Heart left ventricle (tissue), 16 donors: ENCODE measurements around the gene FOXO6. TPM values are rescaled to one million over a fixed set of nuclear protein-coding genes. Genes with fewer than 3 reads are reported as not detected.
A peak's percentile ranks its signal among the peaks of the same experiment; 100 is the strongest.

ENCODE experiments used
- ATAC-seq, 4 donors: fragments of 200-7000 bp; cut with Tn5 transposase; one replicate each; pipeline ENCODE4 v1.9.1; 2020 to 2022; ENCODE audit warnings: moderate library complexity in 4 of 4, mild to moderate bottlenecking in 3 of 4, moderate number of reproducible peaks in 1 of 4
- DNase-seq, 5 donors: peaks; one replicate each; pipeline ENCODE4 v3.0.0-alpha.2; 2020
- H3K27ac ChIP-seq, 12 donors: fragments of 200-600 bp; sonication (generic) in 4 of 12; one replicate each; pipeline versions ENCODE4 v1.5.0 to v1.8.0; 2016 to 2022; ENCODE audit warnings: mild to moderate bottlenecking in 2 of 12
- H3K27me3 ChIP-seq, 9 donors: fragments of 200-600 bp; sonication (generic) in 2 of 9; one replicate each; pipeline versions ENCODE4 v1.5.1 to v1.8.0; 2016 to 2022; ENCODE audit warnings: mild to moderate bottlenecking in 3 of 9
- H3K36me3 ChIP-seq, 9 donors: fragments of 200-600 bp; sonication (generic) in 2 of 9; one replicate each; pipeline versions ENCODE4 v1.5.0 to v1.8.0; 2018 to 2022; ENCODE audit warnings: mild to moderate bottlenecking in 2 of 9
- H3K4me1 ChIP-seq, 12 donors: fragments of 200-600 bp; sonication (generic) in 4 of 12; one replicate each; pipeline versions ENCODE4 v1.5.0 to v1.8.0; 2016 to 2022; ENCODE audit warnings: mild to moderate bottlenecking in 3 of 12
- H3K4me3 ChIP-seq, 12 donors: fragments of 200-600 bp; sonication (generic) in 4 of 12; one replicate each; pipeline versions ENCODE4 v1.5.0 to v1.8.0; 2017 to 2022; ENCODE audit warnings: mild to moderate bottlenecking in 9 of 12, moderate library complexity in 4 of 12
- H3K9me3 ChIP-seq, 12 donors: fragments of 200-600 bp; sonication (generic) in 4 of 12; one replicate each; pipeline versions ENCODE4 v1.5.0 to v1.8.0; 2016 to 2022; ENCODE audit warnings: mild to moderate bottlenecking in 1 of 12
- POLR2A ChIP-seq, 2 donors: fragments of 450-650 bp; IDR thresholded peaks; one replicate each; pipeline ENCODE4 v1.6.1; 2017; ENCODE audit warnings: antibody characterized with exemption in 2 of 2, mild to moderate bottlenecking in 2 of 2, moderate library complexity in 2 of 2
- WGBS, 4 donors: extraction: QIAGEN DNeasy Blood & Tissue Kit in 2 of 4; methylation state at CpG; one replicate each; pipeline versions ENCODE4 v1.1.5 to v1.1.7; 2013 to 2018; 5-methylcytosine and 5-hydroxymethylcytosine counted together
- intact Hi-C, 10 donors: fragments of 100-400 bp; cut with DNase I; formaldehyde crosslinking; loops; one replicate each; pipeline versions ENCODE4 v1.11.1 to v1.14.2; 2022
- polyA plus RNA-seq, 2 donors: library from polyadenylated mRNA; stranded (reverse); fragments of 200-250 nt; gene quantifications; one replicate each; pipeline ENCODE4 v1.2.3, GENCODE V29; 2013
- total RNA-seq, 9 donors: library from RNA; depleted of rRNA in 2 of 9; stranded (reverse); fragments of >200 nt in 2 of 9; fragmentation: NEBNext Ultra II Directional in 3 of 9; extraction: Animal tissue kit (Norgen Biotek cat#: 25700) in 3 of 9; gene quantifications; one replicate each; pipeline versions ENCODE4 v1.1.0 to v1.2.4, GENCODE V29; 2016 to 2023
- TF ChIP-seq, protein P1 (sequence below), 12 donors: fragments of 200-600 bp; sonication (generic) in 4 of 12; IDR thresholded peaks; one replicate each; pipeline versions ENCODE4 v1.5.0 to v1.8.0; 2018 to 2022; ENCODE audit warnings: antibody characterized with exemption in 12 of 12, mild to moderate bottlenecking in 5 of 12
- donor health status: ischemic (EF 13 %, LVEDD 7.1; RV severe dilation, severe dysfunction).
- donor health status: healthy with polysubstance abuse.
- donor health status: DM: no; HTN: yes; CAD: no.
- donor health status: DM: no; HTN: no; CAD: no.
- donor health status: ischemic (EF 25% LVEDD 6.9; RV normal size, moderate dysfunction).
- donor health status: ischemic (EF 25% LVEDD 5.7; RV mildly dilated, moderate dysfunction).
- donor health status: healthy.
- donor health status: DM: yes; HTN: yes; CAD: no.
- donor health status: ischemic (EF 35%, LVEDD 5.7; RV mildly dilated, moderate dysfunction).
- donor health status: nonischemic (EF 11% LVEDD 7.7; RV severe dilation, severe dysfunction).
- donor health status: DM: yes; HTN: yes; CAD: no.
- donor health status: PGD.
- donor health status: ischemic (EF 29% LVEDD 5.4; RV normal size, mild dysfunction).
- donor health status: nonischemic (EF 23%, LVEDD 6.1; RV moderate dilation, normal function).

The FOXO6 gene
- total and polyA plus RNA-seq, 11 donors: 0.69 to 4.8 (median 1.4) TPM

DNA sequence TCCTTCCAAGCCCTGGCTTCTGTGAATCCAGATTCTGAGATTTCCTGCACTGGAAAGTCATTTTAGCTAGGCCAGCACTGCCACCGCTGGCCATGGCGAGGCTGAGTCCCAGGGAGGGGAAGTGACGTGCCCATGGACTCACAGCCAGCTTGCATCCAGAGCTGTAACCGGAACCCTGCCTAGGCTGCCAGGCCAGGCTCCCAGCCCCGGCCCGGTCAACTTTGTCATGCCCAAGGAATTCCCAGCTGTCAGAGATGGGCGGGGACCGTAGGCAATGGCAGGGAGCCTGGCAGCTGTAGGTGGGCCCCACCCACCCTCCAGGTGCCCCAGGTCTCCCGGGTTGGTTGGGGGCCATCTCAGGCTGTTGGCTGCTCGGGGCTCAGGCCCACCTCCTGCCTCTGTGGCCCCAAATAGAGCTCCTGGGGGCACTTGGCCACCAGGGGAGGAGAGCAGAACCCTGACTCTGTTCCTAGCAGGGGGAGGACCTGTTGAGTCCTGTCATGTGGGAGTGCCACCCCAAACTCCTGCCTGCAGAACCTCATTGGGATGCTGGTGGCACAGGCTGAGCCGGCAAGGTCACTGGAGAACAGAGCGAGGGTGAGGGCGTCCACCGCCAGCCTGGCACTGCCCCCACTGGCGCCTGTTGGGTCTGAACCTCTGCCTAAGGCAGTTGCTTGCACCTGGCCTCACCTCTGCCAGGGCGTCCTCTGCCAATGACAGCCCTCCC, 57.8 kb downstream of the FOXO6 start:
- H3K36me3 ChIP-seq: no peaks in the 10 kb centered on the region
- DNase-seq: peak; percentile 76 to 91 (median 82)
- intact Hi-C loops: loop anchor here in 9 of 10 donors (1.0 to 10.0 kb wide), 8 partner anchors 54 to 152 kb away; partner anchors contain the start of gene FOXO6 (in 4 of the 9)
- WGBS, 4 donors: 46 to 71% (median 52%) methylated on average over 8 to 16 of the region's 16 CpGs
- peak; percentile 75 to 85 (median 80) for ATAC-seq
- H3K4me3 ChIP-seq: no peak overlapping the region
- H3K4me1 ChIP-seq: peaks cover 0 to 27% (median 14%) of the 10 kb centered on the region in 12 donors
- TF ChIP-seq, protein P1, sequence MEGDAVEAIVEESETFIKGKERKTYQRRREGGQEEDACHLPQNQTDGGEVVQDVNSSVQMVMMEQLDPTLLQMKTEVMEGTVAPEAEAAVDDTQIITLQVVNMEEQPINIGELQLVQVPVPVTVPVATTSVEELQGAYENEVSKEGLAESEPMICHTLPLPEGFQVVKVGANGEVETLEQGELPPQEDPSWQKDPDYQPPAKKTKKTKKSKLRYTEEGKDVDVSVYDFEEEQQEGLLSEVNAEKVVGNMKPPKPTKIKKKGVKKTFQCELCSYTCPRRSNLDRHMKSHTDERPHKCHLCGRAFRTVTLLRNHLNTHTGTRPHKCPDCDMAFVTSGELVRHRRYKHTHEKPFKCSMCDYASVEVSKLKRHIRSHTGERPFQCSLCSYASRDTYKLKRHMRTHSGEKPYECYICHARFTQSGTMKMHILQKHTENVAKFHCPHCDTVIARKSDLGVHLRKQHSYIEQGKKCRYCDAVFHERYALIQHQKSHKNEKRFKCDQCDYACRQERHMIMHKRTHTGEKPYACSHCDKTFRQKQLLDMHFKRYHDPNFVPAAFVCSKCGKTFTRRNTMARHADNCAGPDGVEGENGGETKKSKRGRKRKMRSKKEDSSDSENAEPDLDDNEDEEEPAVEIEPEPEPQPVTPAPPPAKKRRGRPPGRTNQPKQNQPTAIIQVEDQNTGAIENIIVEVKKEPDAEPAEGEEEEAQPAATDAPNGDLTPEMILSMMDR (IDR thresholded peaks at IDR 0.05): peak in 4 of 12 donors; percentile 15 to 28 (median 20)
- TF ChIP-seq POLR2A (IDR thresholded peaks at IDR 0.05): no peak
- peak overlapping the region in 11 of 12 donors; percentile 17 to 84 (median 68) for H3K27ac ChIP-seq
- no peaks in the 10 kb centered on the region for H3K27me3 ChIP-seq
- no peaks in the 10 kb centered on the region for H3K9me3 ChIP-seq

DNA sequence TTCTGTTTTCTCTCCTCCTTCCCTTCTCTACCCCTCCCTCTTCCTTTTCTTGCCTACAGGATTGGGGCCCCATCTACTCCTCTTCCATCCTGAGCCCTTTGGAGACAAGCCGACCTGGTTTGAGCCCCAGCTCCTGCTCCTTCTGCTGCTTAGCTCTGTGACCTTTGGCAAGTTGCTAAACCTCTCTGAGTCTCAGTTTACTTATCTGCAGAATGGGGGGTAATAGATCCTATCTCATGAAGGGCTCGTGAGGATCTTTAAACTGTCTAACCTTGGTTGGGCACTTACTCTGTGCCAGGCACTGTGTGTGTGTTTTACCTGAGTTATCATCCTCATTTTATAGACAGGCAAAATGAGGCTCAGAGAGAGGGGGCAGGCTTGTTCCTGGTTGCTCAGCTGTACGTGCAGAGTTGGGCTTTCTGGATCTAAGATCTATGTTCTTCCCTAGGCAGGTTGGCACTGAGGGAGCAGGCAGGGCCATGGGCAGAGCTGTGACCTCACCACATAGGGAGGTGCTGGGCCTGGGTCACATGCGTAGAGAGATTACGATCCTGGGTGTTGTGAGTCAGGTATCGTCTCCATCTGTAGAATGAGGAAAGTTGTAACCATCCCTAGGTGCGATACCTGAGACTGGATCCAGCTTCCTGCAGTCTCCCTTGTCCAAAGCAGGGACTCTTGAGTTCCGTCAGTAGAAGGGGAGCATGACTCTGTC, 58.5 kb downstream of the FOXO6 start:
- no peak overlapping the region for H3K4me3 ChIP-seq
- TF ChIP-seq POLR2A (IDR thresholded peaks at IDR 0.05): no peak
- intact Hi-C loops: loop anchor here in 9 of 10 donors (5.0 to 10.0 kb wide), 7 partner anchors 55 to 152 kb away; partner anchors contain the start of gene FOXO6 (in 4 of the 9)
- peak overlapping the region in 7 of 12 donors; percentile 17 to 84 (median 76) for H3K27ac ChIP-seq
- ATAC-seq (no peak), DNase-seq (no peak)
- WGBS, 4 donors: 89 to 93% (median 92%) methylated on average over 8 of the region's 8 CpGs
- peaks cover 0 to 27% (median 14%) of the 10 kb centered on the region in 12 donors for H3K4me1 ChIP-seq
- H3K36me3 ChIP-seq: no peaks in the 10 kb centered on the region
- H3K9me3 ChIP-seq: no peaks in the 10 kb centered on the region
- H3K27me3 ChIP-seq: no peaks in the 10 kb centered on the region

DNA sequence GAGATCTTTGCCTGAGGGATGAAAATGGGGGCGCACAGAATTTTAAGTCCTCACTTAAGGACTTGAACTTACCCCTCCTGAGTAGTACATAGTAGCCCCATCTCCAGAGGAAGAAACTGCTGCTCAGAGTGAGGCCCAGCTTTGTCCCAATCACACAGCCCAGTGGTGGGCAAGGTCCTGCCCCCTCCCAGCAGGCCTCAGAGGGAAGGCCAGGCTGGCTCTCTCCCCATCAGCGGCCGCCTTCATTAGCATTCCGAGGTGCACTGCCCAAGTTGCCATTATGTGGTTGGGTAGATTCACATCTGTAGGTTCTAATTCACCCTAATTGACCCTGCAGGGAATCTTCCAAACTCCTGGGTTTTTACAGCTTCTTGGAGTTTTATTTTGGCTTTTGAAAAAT, 59.1 kb downstream of the FOXO6 start:
- Histone ChIP-seq H3K36me3 (no peaks in the 10 kb centered on the region), H3K4me3 (no peak overlapping the region), H3K9me3 (no peaks in the 10 kb centered on the region), H3K27ac (no peak overlapping the region), H3K27me3 (no peaks in the 10 kb centered on the region), H3K4me1 (peaks cover 0 to 27% (median 14%) of the 10 kb centered on the region in 12 donors)
- TF ChIP-seq, protein P1 (IDR thresholded peaks at IDR 0.05): no peak
- TF ChIP-seq POLR2A (IDR thresholded peaks at IDR 0.05): no peak
- intact Hi-C loops: no loop called here
- no peak for ATAC-seq
- WGBS, 4 donors: 82 to 93% (median 88%) methylated on average over 4 of the region's 4 CpGs
- no peak for DNase-seq

DNA sequence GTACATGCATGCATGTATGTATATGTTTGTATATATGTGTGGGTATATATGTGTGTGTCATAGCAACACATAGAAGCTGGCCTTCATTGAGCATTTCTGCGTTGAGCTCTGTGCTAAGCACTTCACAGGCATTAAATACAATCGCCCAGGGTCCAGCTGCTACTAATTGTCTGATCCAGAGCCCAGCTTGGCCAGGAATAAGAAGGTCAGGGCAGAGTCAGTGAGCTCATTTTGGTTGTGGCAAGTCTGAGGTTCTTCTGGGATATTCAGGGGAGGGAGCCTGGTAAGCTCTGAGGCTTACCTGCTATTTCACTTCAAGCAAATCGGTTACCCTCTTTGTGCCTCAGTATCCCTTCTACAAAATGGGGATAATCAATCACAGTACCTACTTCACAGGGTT, 59.6 kb downstream of the FOXO6 start:
- ATAC-seq (no peak), DNase-seq (no peak)
- H3K36me3 ChIP-seq: no peaks in the 10 kb centered on the region
- TF ChIP-seq, protein P1 (IDR thresholded peaks at IDR 0.05): no peak
- no peak for TF ChIP-seq POLR2A (IDR thresholded peaks at IDR 0.05)
- H3K4me1 ChIP-seq: peaks cover 0 to 27% (median 14%) of the 10 kb centered on the region in 12 donors
- H3K4me3 ChIP-seq: no peak overlapping the region
- intact Hi-C loops: no loop called here
- no peaks in the 10 kb centered on the region for H3K9me3 ChIP-seq
- H3K27ac ChIP-seq: no peak overlapping the region
- no peaks in the 10 kb centered on the region for H3K27me3 ChIP-seq
- 74 to 79% (median 77%) methylated on average over 3 of the region's 3 CpGs for WGBS, 4 donors
